IPS-NIHi11 (cell line): ENCODE measurements around the gene CC2D2B.
"Not testable (repeated sequence)": the region's sequence is repeated elsewhere in the genome, so short reads cannot be mapped to it uniquely, and the experiment has no call there.

Source experiments
- DNase-seq: peaks from one replicate; pipeline ENCODE4 v3.0.0; 2012; ENCODE audit warnings: mixed read lengths, low spot score

CC2D2B gene

GRCh38 chr10:96017191-96017687, 109.5 kb downstream of the CC2D2B start:
- DNase-seq: peak; percentile 81

- no peak for DNase-seq
Measured at GRCh38 chr10:96021332-96021731, 113.6 kb downstream of the CC2D2B start.

GRCh38 chr10:96022739-96023138, 115.0 kb downstream of the CC2D2B start:
- no peak for DNase-seq

- no peak for DNase-seq
Measured at GRCh38 chr10:96023168-96023567, 115.4 kb downstream of the CC2D2B start.

GRCh38 chr10:96025566-96025965, 117.8 kb downstream of the CC2D2B start:
- DNase-seq: peak; percentile 55

GRCh38 chr10:96034625-96035024, 126.8 kb downstream of the CC2D2B start:
- no peak for DNase-seq

- no peak for DNase-seq
Measured at GRCh38 chr10:96038476-96039387, 131.0 kb downstream of the CC2D2B start.

- DNase-seq: no peak
Measured at GRCh38 chr10:96041146-96041545, 133.4 kb downstream of the CC2D2B start.

GRCh38 chr10:96043033-96043892, 135.5 kb downstream of the CC2D2B start, which contains the start of gene CCNJ:
CCNJ (plus strand) TSS chr10:96043583; CDS start chr10:96044394, 811 bp downstream.
- DNase-seq: peak; percentile 100

- DNase-seq: peak; percentile 72
Measured at GRCh38 chr10:96043893-96044715, 136.3 kb downstream of the CC2D2B start.

GRCh38 chr10:96044736-96045135, 137.0 kb downstream of the CC2D2B start:
- peak; percentile 18 for DNase-seq

GRCh38 chr10:96046546-96046945, 138.8 kb downstream of the CC2D2B start:
- no peak for DNase-seq

GRCh38 chr10:96047004-96047649, 139.4 kb downstream of the CC2D2B start:
- no peak for DNase-seq

- DNase-seq: not testable (repeated sequence)
Measured at GRCh38 chr10:96047925-96048324, 140.2 kb downstream of the CC2D2B start.

- DNase-seq: no peak
Measured at GRCh38 chr10:96049340-96049739, 141.6 kb downstream of the CC2D2B start.

- no peak for DNase-seq
Measured at GRCh38 chr10:96053985-96054384, 146.2 kb downstream of the CC2D2B start.

GRCh38 chr10:96056787-96057186, 149.0 kb downstream of the CC2D2B start:
- DNase-seq: no peak

GRCh38 chr10:96061232-96061631, 153.5 kb downstream of the CC2D2B start:
- DNase-seq: no peak

GRCh38 chr10:96072674-96073073, 164.9 kb downstream of the CC2D2B start:
- DNase-seq: no peak

- DNase-seq: no peak
Measured at GRCh38 chr10:96073722-96074121, 165.9 kb downstream of the CC2D2B start.

- no peak for DNase-seq
Measured at GRCh38 chr10:96074776-96075175, 167.0 kb downstream of the CC2D2B start.
